RWPE1 (cell line): ENCODE data around the gene ANO1.

Source experiments
- CTCF ChIA-PET: fragments of 350-600 bp; sonication (Branson Sonifier 250); formaldehyde crosslinking; extraction: SDS; loops from one replicate; lab custom pipeline; 2021; lab: Yijun Ruan, JAX
- POLR2A ChIA-PET: fragments of 400-600 bp; formaldehyde crosslinking; extraction: SDS; loops from one replicate; lab custom pipeline; 2020; ENCODE audit warnings: antibody characterized with exemption; ENCODE audit not compliant: low non-redundant PET; lab: Yijun Ruan, JAX
- DNase-seq: peaks from one replicate; pipeline ENCODE4 v3.0.0; 2012; ENCODE audit warnings: low spot score
- H3K27ac ChIP-seq: fragments of 450-650 bp; 2 replicates; pipeline ENCODE4 v1.5.1; 2017
- CTCF ChIP-seq: fragments of 450-650 bp; conservative IDR thresholded peaks from 2 replicates; pipeline ENCODE4 v1.5.1; 2017; ENCODE audit warnings: low read depth, mild to moderate bottlenecking

Gene ANO1

DNA sequence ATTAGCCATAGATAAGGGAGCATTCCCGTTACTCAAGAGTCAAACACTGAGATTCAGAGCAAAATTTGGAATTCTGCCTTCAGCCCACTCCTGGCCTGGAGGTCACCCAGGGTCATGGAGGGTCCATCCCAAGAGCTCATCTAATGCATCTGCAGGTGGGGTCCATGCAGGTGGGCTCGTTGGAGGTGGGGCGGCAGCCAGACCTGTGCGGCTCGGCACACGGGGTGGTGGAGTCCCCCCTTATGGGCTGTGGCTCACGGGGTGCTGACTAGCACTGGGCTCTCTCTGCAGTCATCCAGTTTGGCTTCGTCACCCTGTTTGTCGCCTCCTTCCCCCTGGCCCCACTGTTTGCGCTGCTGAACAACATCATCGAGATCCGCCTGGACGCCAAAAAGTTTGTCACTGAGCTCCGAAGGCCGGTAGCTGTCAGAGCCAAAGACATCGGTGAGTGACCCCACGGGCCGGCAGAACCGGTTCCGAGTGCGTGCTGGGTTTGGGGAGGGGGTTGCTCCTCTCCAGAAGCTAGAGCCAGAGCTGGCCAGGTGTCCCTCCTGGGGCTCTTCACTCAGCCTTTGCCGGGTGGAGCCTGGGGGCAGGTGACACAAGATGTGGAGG lies 92.6 kb downstream of the ANO1 start:
- TF ChIP-seq CTCF, result no peak
- no peak overlapping the region for H3K27ac ChIP-seq
- ChIA-PET POLR2A (no interaction called here), CTCF (interaction anchor here (0.7 to 0.8 kb wide), 2 partner anchors 105 to 644 kb away, joined by 4 to 5 read pairs; no protein-coding TSS in a partner anchor)
- no peak for DNase-seq

DNA sequence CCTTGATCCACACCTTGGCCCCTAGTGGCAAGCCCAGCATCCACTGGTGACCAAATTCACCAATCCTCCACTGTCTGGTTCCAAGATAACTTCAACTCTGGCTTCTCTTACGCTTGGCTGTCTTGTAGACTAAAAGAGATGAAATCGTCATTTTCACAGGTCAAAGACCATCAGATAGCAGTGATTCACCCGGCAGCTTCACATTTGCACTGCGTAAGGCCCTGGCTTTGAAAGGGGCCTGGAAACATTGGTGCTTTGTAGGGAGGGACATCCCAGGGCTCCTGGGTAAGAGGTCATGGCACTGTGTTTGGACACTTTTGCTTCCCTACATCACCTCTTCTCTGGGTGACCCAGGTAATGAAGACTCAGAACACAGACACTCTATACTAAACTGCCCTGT lies 94.9 kb downstream of the ANO1 start:
- POLR2A ChIA-PET, result no interaction called here
- H3K27ac ChIP-seq, result no peak overlapping the region
- TF ChIP-seq CTCF, result no peak
- DNase-seq, result no peak
- CTCF ChIA-PET, result interaction anchor here (0.5 to 0.6 kb wide), 3 partner anchors 15 to 1614 kb away, joined by 3 to 4 read pairs (median 3); no protein-coding TSS in a partner anchor

GRCh38 chr11:70174547-70175235 lies 96.6 kb downstream of the ANO1 start:
- no peak for TF ChIP-seq CTCF
- CTCF ChIA-PET, result interaction anchor here (0.6 kb wide), 2 partner anchors 125 to 1898 kb away, joined by 3 to 4 read pairs; no protein-coding TSS in a partner anchor
- POLR2A ChIA-PET, result no interaction called here
- H3K27ac ChIP-seq, result no peak overlapping the region
- DNase-seq, result no peak

DNA sequence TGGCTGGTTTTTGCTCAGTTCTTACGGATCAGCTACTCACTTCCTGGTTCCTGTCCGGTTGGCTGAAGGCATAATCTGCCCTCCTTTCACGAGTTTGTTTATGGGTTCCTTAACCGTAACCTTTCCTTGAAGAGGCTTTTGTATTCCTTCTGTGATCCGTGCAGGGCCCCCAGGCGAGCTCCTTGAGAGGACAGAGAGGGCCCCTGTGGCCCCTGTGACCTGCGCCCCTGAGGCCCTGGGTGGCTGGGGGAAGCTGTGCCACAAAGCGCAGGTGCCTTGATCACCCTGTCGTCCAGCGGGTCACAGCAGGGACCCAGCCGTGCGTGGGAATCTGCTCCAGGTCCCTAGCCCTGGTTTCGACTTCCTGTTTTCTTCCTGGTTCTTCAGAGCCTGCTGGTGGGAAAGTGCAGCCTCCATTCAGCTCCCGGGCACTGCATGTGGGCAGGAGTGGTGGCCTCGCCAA lies 97.2 kb downstream of the ANO1 start:
- H3K27ac ChIP-seq, result no peak overlapping the region
- CTCF ChIA-PET, result interaction anchor here (0.6 kb wide), 2 partner anchors 201 to 1898 kb away, joined by 3 to 4 read pairs; no protein-coding TSS in a partner anchor
- no peak for TF ChIP-seq CTCF
- POLR2A ChIA-PET, result no interaction called here
- no peak for DNase-seq

- TF ChIP-seq CTCF, result peak; percentile 43
- DNase-seq, result peak; percentile 55
- POLR2A ChIA-PET, result no interaction called here
- CTCF ChIA-PET, result interaction anchor here (0.5 to 0.6 kb wide), 2 partner anchors 122 to 242 kb away, joined by 3 to 4 read pairs; no protein-coding TSS in a partner anchor
- no peak overlapping the region for H3K27ac ChIP-seq
These were observed 99.0 kb downstream of the ANO1 start for GRCh38 chr11:70176940-70177689.

- TF ChIP-seq CTCF, result no peak
- ChIA-PET CTCF (no interaction called here), POLR2A (no interaction called here)
- no peak for DNase-seq
- H3K27ac ChIP-seq, result no peak overlapping the region
These were observed 102.8 kb downstream of the ANO1 start for GRCh38 chr11:70180906-70181305.
